Hepatic stellate cell (primary cell): ENCODE measurements around the gene VWA5B2.

Source experiments
- DNase-seq: peaks from one replicate; pipeline ENCODE4 v3.0.0; 2011; ENCODE audit warnings: low spot score

VWA5B2 gene

GRCh38 chr3:184275961-184276910 is 46.9 kb downstream of the VWA5B2 start, which contains the start of gene ECE2:
Gene ECE2, plus strand, starts transcription at chr3:184276022. Its CDS starts 132 bp downstream, at chr3:184276154.
- DNase-seq = peak; percentile 32

GRCh38 chr3:184277366-184277765 is 48.0 kb downstream of the VWA5B2 start:
- no peak for DNase-seq

GRCh38 chr3:184282941-184283340 is 53.6 kb downstream of the VWA5B2 start:
- no peak for DNase-seq

GRCh38 chr3:184283681-184284080 is 54.3 kb downstream of the VWA5B2 start:
- no peak for DNase-seq

- DNase-seq = peak; percentile 91
Measured at GRCh38 chr3:184284696-184285095, 55.3 kb downstream of the VWA5B2 start.

- peak; percentile 68 for DNase-seq
Measured at GRCh38 chr3:184289426-184289938, 60.1 kb downstream of the VWA5B2 start.

GRCh38 chr3:184290331-184290730 is 60.9 kb downstream of the VWA5B2 start:
- DNase-seq = no peak

GRCh38 chr3:184291044-184291737 is 61.8 kb downstream of the VWA5B2 start:
- no peak for DNase-seq
